BE2C (cell line): ENCODE measurements around the gene RABAC1.

Experiments
- DNase-seq: peaks from one replicate; pipeline ENCODE4 v3.0.0-alpha.2; 2020
- H3K27me3 ChIP-seq: fragments of 250-450 bp; sonication (Bioruptor Pico); 2 replicates; pipeline ENCODE4 v1.5.1; 2020; ENCODE audit warnings: mild to moderate bottlenecking
- H3K36me3 ChIP-seq: fragments of 250-450 bp; sonication (Bioruptor Pico); 2 replicates; pipeline ENCODE4 v1.5.1; 2020; ENCODE audit warnings: mild to moderate bottlenecking
- H3K4me1 ChIP-seq: fragments of 250-450 bp; sonication (Bioruptor Pico); 2 replicates; pipeline ENCODE4 v1.5.1; 2020
- H3K4me3 ChIP-seq: 2 replicates; pipeline ENCODE4 v1.5.1; 2011; ENCODE audit warnings: low read depth, low read length
- H3K9me3 ChIP-seq: fragments of 250-450 bp; sonication (Bioruptor Pico); 2 replicates; pipeline ENCODE4 v1.5.1; 2020
- CTCF ChIP-seq: IDR thresholded peaks from 2 replicates; pipeline ENCODE4 v1.5.1; 2012; ENCODE audit warnings: mild to moderate bottlenecking, low read depth, low read length

RABAC1 gene

DNA sequence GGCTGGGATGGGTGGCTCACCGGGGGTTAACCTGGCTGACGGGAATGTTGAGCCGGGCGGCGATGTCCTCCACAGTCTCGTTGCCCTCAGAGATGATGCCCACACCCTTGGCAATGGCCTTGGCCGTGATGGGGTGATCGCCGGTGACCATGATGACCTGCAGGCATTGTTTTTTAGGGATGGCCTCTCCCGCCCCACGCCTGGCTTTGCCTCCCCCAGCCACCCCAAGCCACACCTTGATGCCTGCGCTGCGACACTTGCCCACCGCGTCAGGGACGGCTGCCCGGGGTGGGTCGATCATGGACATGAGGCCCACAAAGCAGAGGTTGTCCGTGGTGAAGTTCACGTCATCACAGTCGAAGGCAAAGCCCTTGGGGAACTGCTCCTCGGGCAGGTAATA lies 18.8 kb upstream of the RABAC1 start:
- Histone ChIP-seq H3K4me3 (no peak overlapping the region), H3K9me3 (no peaks in the 10 kb centered on the region), H3K4me1 (no peaks in the 10 kb centered on the region), H3K36me3 (peaks cover 95% of the 10 kb centered on the region), H3K27me3 (no peaks in the 10 kb centered on the region)
- no peak for DNase-seq
- TF ChIP-seq CTCF = no peak

- no peaks in the 10 kb centered on the region for H3K4me1 ChIP-seq
- no peak for DNase-seq
- no peaks in the 10 kb centered on the region for H3K9me3 ChIP-seq
- peaks cover 90% of the 10 kb centered on the region for H3K36me3 ChIP-seq
- H3K4me3 ChIP-seq = no peak overlapping the region
- no peak for TF ChIP-seq CTCF
- H3K27me3 ChIP-seq = no peaks in the 10 kb centered on the region
These were observed 15.5 kb upstream of the RABAC1 start for GRCh38 chr19:41974652-41975051.

GRCh38 chr19:41971363-41971762 lies 12.2 kb upstream of the RABAC1 start:
- Histone ChIP-seq H3K9me3 (no peaks in the 10 kb centered on the region), H3K36me3 (peaks cover 88% of the 10 kb centered on the region), H3K4me1 (no peaks in the 10 kb centered on the region), H3K27me3 (no peaks in the 10 kb centered on the region), H3K4me3 (no peak overlapping the region)
- no peak for TF ChIP-seq CTCF
- no peak for DNase-seq

GRCh38 chr19:41969772-41970458 lies 10.8 kb upstream of the RABAC1 start:
- Histone ChIP-seq H3K27me3 (no peaks in the 10 kb centered on the region), H3K9me3 (no peaks in the 10 kb centered on the region), H3K4me1 (no peaks in the 10 kb centered on the region), H3K4me3 (no peak overlapping the region), H3K36me3 (peaks cover 91% of the 10 kb centered on the region)
- DNase-seq = no peak
- TF ChIP-seq CTCF = no peak

GRCh38 chr19:41968751-41969595 lies 9.9 kb upstream of the RABAC1 start:
- Histone ChIP-seq H3K36me3 (peaks cover 82% of the 10 kb centered on the region), H3K27me3 (no peaks in the 10 kb centered on the region)

More at GRCh38 chr19:41968751-41969595, 9.9 kb upstream of the RABAC1 start:
- no peak for DNase-seq
- TF ChIP-seq CTCF = no peak
- H3K4me1 ChIP-seq = no peaks in the 10 kb centered on the region
- no peak overlapping the region for H3K4me3 ChIP-seq
- H3K9me3 ChIP-seq = no peaks in the 10 kb centered on the region
